Prostate gland (tissue), 2 donors: Measurements from ENCODE around the gene TAF12. TPM values are rescaled to one million over a fixed set of nuclear protein-coding genes. Genes with fewer than 3 reads are reported as not detected.
"Not testable (repeated sequence)": the region's sequence is repeated elsewhere in the genome, so short reads cannot be mapped to it uniquely, and the experiment has no call there.

ENCODE experiments used
- DNase-seq: peaks from one replicate; pipeline ENCODE4 v3.0.0-alpha.2; 2019; ENCODE audit warnings: low spot score
- H3K27ac ChIP-seq, 2 donors: fragments of 200-600 bp; sonication (generic); 2 replicates each; pipeline ENCODE4 v1.5.1; 2017 to 2019
- H3K27me3 ChIP-seq: fragments of 200-600 bp; sonication (generic); replicated peaks from 2 replicates; pipeline ENCODE4 v1.5.1; 2019; ENCODE audit not compliant: insufficient read depth
- H3K36me3 ChIP-seq, 2 donors: fragments of 200-600 bp; sonication (generic); 1 replicate in 1 of 2; 2 replicates in 1 of 2; pipeline versions ENCODE4 v1.5.1 to v1.8.1; 2017 to 2019
- H3K4me1 ChIP-seq: fragments of 200-600 bp; sonication (generic); replicated peaks from 2 replicates; pipeline ENCODE4 v1.5.1; 2019
- H3K4me3 ChIP-seq, 2 donors: fragments of 200-600 bp; sonication (generic); 2 replicates each; pipeline ENCODE4 v1.5.1; 2017 to 2019
- H3K9me3 ChIP-seq: fragments of 200-600 bp; sonication (generic); 2 replicates; pipeline ENCODE4 v1.5.1; 2017
- POLR2A ChIP-seq: fragments of 450-650 bp; IDR thresholded peaks from one replicate; pipeline ENCODE4 v1.6.1; 2016; ENCODE audit warnings: antibody characterized with exemption, mild to moderate bottlenecking
- POLR2AphosphoS5 ChIP-seq: sonication (generic); formaldehyde crosslinking; IDR thresholded peaks from one replicate; pipeline ENCODE4 v1.6.1; 2017; ENCODE audit warnings: antibody characterized with exemption
- WGBS: methylation state at CpG from one replicate; pipeline ENCODE4 v1.1.5; 2018; 5-methylcytosine and 5-hydroxymethylcytosine counted together
- intact Hi-C: fragments of 100-400 bp; cut with DNase I; formaldehyde crosslinking; loops from one replicate; pipeline ENCODE4 v1.14.2; 2022
- total RNA-seq, 2 donors: library from RNA; depleted of rRNA; stranded (reverse); fragments of >200 nt; gene quantifications; one replicate each; pipeline ENCODE4 v1.1.0, GENCODE V29; 2016
- TF ChIP-seq, protein P1 (sequence below), 4 experiments: fragments of 200-600 bp in 2 of 4; fragments of 450-650 bp in 2 of 4; sonication (generic) in 2 of 4; IDR thresholded peaks; 1 replicate in 3 of 4; 2 replicates in 1 of 4; pipeline ENCODE4 v1.5.1; 2016 to 2019; ENCODE audit warnings: antibody characterized with exemption in 4 of 4, mild to moderate bottlenecking in 2 of 4, moderate library complexity in 2 of 4

Gene TAF12
- total RNA-seq, 2 donors from 2014 or later = 11.7 to 16.1 TPM

DNA sequence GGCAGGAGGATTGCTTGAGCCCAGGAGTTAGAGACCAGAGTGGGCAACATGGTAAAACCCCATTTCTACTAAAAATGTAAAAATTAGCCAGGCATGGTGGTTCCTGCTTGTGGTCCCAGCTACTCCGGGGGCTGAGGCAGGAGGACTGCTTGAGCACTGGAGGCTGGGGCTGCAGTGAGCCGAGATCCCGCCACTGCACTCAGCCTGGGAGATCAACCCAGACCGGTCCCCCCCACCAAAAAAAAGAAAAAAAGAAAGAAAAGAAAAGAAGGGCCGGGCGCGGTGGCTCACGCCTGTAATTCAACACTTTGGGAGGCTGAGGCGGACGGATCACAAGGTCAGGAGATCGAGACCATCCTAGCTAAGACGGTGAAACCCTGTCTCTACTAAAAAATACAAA, 23.9 kb upstream of the TAF12 start:
- no peaks in the 10 kb centered on the region for H3K9me3 ChIP-seq
- no peak overlapping the region for H3K27ac ChIP-seq
- H3K36me3 ChIP-seq = no peaks in the 10 kb centered on the region
- TF ChIP-seq, protein P1, sequence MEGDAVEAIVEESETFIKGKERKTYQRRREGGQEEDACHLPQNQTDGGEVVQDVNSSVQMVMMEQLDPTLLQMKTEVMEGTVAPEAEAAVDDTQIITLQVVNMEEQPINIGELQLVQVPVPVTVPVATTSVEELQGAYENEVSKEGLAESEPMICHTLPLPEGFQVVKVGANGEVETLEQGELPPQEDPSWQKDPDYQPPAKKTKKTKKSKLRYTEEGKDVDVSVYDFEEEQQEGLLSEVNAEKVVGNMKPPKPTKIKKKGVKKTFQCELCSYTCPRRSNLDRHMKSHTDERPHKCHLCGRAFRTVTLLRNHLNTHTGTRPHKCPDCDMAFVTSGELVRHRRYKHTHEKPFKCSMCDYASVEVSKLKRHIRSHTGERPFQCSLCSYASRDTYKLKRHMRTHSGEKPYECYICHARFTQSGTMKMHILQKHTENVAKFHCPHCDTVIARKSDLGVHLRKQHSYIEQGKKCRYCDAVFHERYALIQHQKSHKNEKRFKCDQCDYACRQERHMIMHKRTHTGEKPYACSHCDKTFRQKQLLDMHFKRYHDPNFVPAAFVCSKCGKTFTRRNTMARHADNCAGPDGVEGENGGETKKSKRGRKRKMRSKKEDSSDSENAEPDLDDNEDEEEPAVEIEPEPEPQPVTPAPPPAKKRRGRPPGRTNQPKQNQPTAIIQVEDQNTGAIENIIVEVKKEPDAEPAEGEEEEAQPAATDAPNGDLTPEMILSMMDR (IDR thresholded peaks at IDR 0.05) = no peak
- TF ChIP-seq POLR2A = no peak
- TF ChIP-seq POLR2AphosphoS5 = no peak
- no peak overlapping the region for H3K4me3 ChIP-seq
- WGBS = 97% methylated on average over 12 of the region's 12 CpGs
- no peaks in the 10 kb centered on the region for H3K27me3 ChIP-seq
- DNase-seq = no peak
- peaks cover 8% of the 10 kb centered on the region for H3K4me1 ChIP-seq
- intact Hi-C loops = no loop called here

GRCh38 chr1:28663871-28664470, 21.1 kb upstream of the TAF12 start:
- Histone ChIP-seq H3K9me3 (no peaks in the 10 kb centered on the region), H3K4me1 (peaks cover 8% of the 10 kb centered on the region), H3K27me3 (no peaks in the 10 kb centered on the region), H3K27ac (no peak overlapping the region), H3K36me3 (no peaks in the 10 kb centered on the region), H3K4me3 (no peak overlapping the region)
- intact Hi-C loops = no loop called here
- TF ChIP-seq POLR2AphosphoS5 (no peak), POLR2A (no peak)
- TF ChIP-seq, protein P1 (IDR thresholded peaks at IDR 0.05) = no peak
- DNase-seq = no peak
- WGBS = 76% methylated on average over 7 of the region's 7 CpGs

DNA sequence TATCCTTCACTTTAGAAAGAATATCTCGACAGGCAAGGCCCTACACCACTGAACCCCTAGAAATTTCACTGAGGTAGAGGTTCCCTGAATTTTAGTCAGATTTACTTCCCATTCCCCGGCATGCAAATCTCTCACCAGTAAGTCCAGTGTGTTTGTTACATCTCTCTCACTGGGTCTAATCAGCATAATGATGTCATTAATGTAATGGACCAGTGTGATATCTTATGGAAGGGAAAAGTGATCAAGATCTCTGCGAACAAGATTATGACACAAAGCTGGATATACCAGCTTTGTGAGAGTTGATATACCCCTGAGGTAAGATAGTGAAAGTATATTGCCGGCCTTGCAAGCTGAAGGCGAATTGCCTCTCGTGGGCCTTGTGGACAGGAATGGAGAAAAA, 13.5 kb upstream of the TAF12 start:
- Histone ChIP-seq H3K27ac (no peak overlapping the region), H3K4me3 (no peak overlapping the region), H3K4me1 (no peaks in the 10 kb centered on the region), H3K9me3 (no peaks in the 10 kb centered on the region), H3K27me3 (no peaks in the 10 kb centered on the region), H3K36me3 (no peaks in the 10 kb centered on the region)
- DNase-seq = no peak
- 90% methylated on average over 6 of the region's 6 CpGs for WGBS
- intact Hi-C loops = no loop called here
- TF ChIP-seq, protein P1 (IDR thresholded peaks at IDR 0.05) = no peak
- no peak for TF ChIP-seq POLR2AphosphoS5
- no peak for TF ChIP-seq POLR2A

DNA sequence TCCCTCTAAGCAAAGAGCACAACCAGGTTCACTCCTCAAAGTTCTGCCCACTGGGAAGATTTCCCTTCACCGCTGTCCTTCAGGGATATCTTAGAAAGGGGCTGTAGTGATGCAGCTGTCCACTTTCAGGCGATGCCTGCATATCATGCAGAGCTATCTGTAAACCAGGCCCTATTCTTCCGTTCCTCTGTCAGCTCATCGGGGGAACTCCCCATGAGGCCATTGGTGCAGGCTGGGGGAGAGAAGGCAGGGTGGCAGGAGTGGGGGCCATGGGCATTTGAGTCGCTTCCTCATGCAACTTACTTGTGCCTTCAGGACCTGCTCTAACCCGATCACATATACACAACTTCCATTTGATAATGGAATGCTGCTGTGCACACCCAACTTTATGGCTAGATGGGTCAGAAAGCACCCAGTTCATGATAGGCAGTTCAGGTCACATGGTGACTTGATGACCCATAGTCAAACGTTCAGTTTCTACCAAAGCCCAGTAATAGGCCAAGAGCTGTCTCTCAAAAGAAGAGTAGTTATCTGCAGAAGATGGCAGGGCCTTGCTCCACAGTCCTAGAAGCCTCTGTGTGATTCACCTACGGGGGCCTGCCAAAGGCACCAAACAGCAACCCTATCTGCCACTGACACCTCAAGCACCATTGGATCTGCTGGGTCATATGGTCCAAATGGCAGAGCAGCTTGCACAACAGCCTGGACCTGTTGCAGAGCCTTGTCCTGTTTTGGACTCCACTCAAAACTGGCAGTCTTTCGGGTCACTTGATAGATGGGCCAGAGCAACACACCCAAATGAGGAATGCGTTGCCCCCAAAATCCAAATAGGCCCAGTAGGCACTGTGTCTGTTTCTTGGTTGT, 12.8 kb upstream of the TAF12 start:
- H3K36me3 ChIP-seq, H3K27ac ChIP-seq, intact Hi-C loops, H3K27me3 ChIP-seq, H3K4me3 ChIP-seq, H3K4me1 ChIP-seq, DNase-seq, H3K9me3 ChIP-seq: not testable (repeated sequence)
- 83% methylated on average over 10 of the region's 10 CpGs for WGBS

GRCh38 chr1:28653870-28654269, 11.0 kb upstream of the TAF12 start:
- intact Hi-C loops, H3K27ac ChIP-seq, H3K4me1 ChIP-seq, DNase-seq, H3K9me3 ChIP-seq, H3K27me3 ChIP-seq, H3K36me3 ChIP-seq, H3K4me3 ChIP-seq: not testable (repeated sequence)
- TF ChIP-seq, protein P1 (IDR thresholded peaks at IDR 0.05) = peak in 2 of 4 experiments; percentile 8 to 24
- WGBS = 72% methylated on average over 3 of the region's 3 CpGs

DNA sequence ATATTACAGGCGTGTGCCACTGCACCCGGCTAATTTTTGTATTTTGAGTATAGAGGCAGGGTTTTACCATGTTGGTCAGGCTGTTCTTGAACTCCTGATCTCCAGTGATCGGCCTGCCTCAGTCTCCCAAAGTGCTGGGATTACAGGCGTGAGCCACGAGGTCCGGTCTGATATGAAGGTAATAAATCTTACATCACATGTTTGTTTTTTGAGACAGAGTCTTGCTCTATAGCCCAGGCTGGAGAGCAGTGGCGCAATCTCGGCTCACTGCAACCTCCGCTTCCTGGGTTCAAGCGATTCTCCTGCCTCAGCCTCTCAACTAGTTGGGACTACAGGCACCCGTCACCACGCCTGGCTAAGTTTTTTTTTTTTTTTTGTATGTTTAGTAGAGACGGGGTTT, 10.2 kb upstream of the TAF12 start:
- H3K4me1 ChIP-seq, intact Hi-C loops, H3K36me3 ChIP-seq, H3K9me3 ChIP-seq, H3K4me3 ChIP-seq, H3K27me3 ChIP-seq, H3K27ac ChIP-seq, DNase-seq: not testable (repeated sequence)
- WGBS = 84% methylated on average over 13 of the region's 13 CpGs
